KOPT-K1 (cell line): ENCODE data around the gene NEDD4L.

Experiments used
- H3K27ac ChIP-seq: fragments of 200-600 bp; sonication (generic); 2 replicates; pipeline ENCODE4 v1.5.1; 2016; ENCODE audit warnings: antibody characterized with exemption, mild to moderate bottlenecking, low read depth, low read length; ENCODE audit not compliant: poor library complexity, severe bottlenecking
- H3K36me3 ChIP-seq: fragments of 200-600 bp; sonication (generic); 2 replicates; pipeline ENCODE4 v1.5.1; 2017; ENCODE audit warnings: antibody characterized with exemption, mild to moderate bottlenecking, low read length, moderate library complexity; ENCODE audit not compliant: insufficient read depth
- H3K9me3 ChIP-seq: fragments of 200-600 bp; sonication (generic); 2 replicates; pipeline ENCODE4 v1.5.1; 2017; ENCODE audit warnings: antibody characterized with exemption, low read length, mild to moderate bottlenecking; ENCODE audit not compliant: insufficient read depth, poor library complexity, severe bottlenecking

Gene NEDD4L

GRCh38 chr18:58386780-58387179 is 342.8 kb downstream of the NEDD4L start:
- Histone ChIP-seq H3K9me3 (no peaks in the 10 kb centered on the region), H3K36me3 (no peaks in the 10 kb centered on the region), H3K27ac (no peak overlapping the region)

GRCh38 chr18:58387716-58388115 is 343.7 kb downstream of the NEDD4L start:
- no peaks in the 10 kb centered on the region for H3K9me3 ChIP-seq
- H3K27ac ChIP-seq, result no peak overlapping the region
- no peaks in the 10 kb centered on the region for H3K36me3 ChIP-seq

- Histone ChIP-seq H3K27ac (no peak overlapping the region), H3K36me3 (no peaks in the 10 kb centered on the region), H3K9me3 (no peaks in the 10 kb centered on the region)
Measured at GRCh38 chr18:58388736-58389135, 344.7 kb downstream of the NEDD4L start.

GRCh38 chr18:58389745-58390144 is 345.7 kb downstream of the NEDD4L start:
- Histone ChIP-seq H3K9me3 (no peaks in the 10 kb centered on the region), H3K27ac (no peak overlapping the region), H3K36me3 (no peaks in the 10 kb centered on the region)

- H3K36me3 ChIP-seq, result no peaks in the 10 kb centered on the region
- no peaks in the 10 kb centered on the region for H3K9me3 ChIP-seq
- H3K27ac ChIP-seq, result no peak overlapping the region
Measured at GRCh38 chr18:58390399-58390798, 346.4 kb downstream of the NEDD4L start.

- Histone ChIP-seq H3K9me3 (no peaks in the 10 kb centered on the region), H3K27ac (no peak overlapping the region), H3K36me3 (no peaks in the 10 kb centered on the region)
Measured at GRCh38 chr18:58391231-58391825, 347.3 kb downstream of the NEDD4L start.

- Histone ChIP-seq H3K9me3 (no peaks in the 10 kb centered on the region), H3K36me3 (no peaks in the 10 kb centered on the region), H3K27ac (no peak overlapping the region)
Measured at GRCh38 chr18:58391932-58392323, 347.9 kb downstream of the NEDD4L start.

- Histone ChIP-seq H3K9me3 (no peaks in the 10 kb centered on the region), H3K27ac (no peak overlapping the region), H3K36me3 (no peaks in the 10 kb centered on the region)
Measured at GRCh38 chr18:58392324-58393000, 348.4 kb downstream of the NEDD4L start.

- Histone ChIP-seq H3K27ac (no peak overlapping the region), H3K36me3 (no peaks in the 10 kb centered on the region), H3K9me3 (no peaks in the 10 kb centered on the region)
Measured at GRCh38 chr18:58393295-58393694, 349.3 kb downstream of the NEDD4L start.

- Histone ChIP-seq H3K27ac (no peak overlapping the region), H3K36me3 (no peaks in the 10 kb centered on the region), H3K9me3 (no peaks in the 10 kb centered on the region)
Measured at GRCh38 chr18:58394046-58394445, 350.0 kb downstream of the NEDD4L start.

- Histone ChIP-seq H3K9me3 (no peaks in the 10 kb centered on the region), H3K27ac (no peak overlapping the region), H3K36me3 (no peaks in the 10 kb centered on the region)
Measured at GRCh38 chr18:58394602-58395425, 350.8 kb downstream of the NEDD4L start.

GRCh38 chr18:58396144-58396543 is 352.1 kb downstream of the NEDD4L start:
- H3K9me3 ChIP-seq, result no peaks in the 10 kb centered on the region
- H3K36me3 ChIP-seq, result no peaks in the 10 kb centered on the region
- H3K27ac ChIP-seq, result no peak overlapping the region

GRCh38 chr18:58396966-58397365 is 352.9 kb downstream of the NEDD4L start:
- Histone ChIP-seq H3K9me3 (no peaks in the 10 kb centered on the region), H3K27ac (no peak overlapping the region), H3K36me3 (no peaks in the 10 kb centered on the region)

GRCh38 chr18:58397385-58398132 is 353.5 kb downstream of the NEDD4L start:
- Histone ChIP-seq H3K36me3 (no peaks in the 10 kb centered on the region), H3K27ac (no peak overlapping the region)

More at GRCh38 chr18:58397385-58398132, 353.5 kb downstream of the NEDD4L start:
- no peaks in the 10 kb centered on the region for H3K9me3 ChIP-seq
